ENCODE data around the gene LILRB4.
"Not testable (repeated sequence)": the region's sequence is repeated elsewhere in the genome, so short reads cannot be mapped to it uniquely, and the experiment has no call there.

The LILRB4 gene

GRCh38 chr19:54662730-54663129 is at the start of gene LILRB4:
LILRB4 (plus strand) TSS chr19:54662985; CDS start chr19:54663034, 49 bp downstream.
- DNase-seq: no peak
- in situ Hi-C loops (cut with MboI; ENCODE audit: low pct_unique_long_range_greater_than_20kb, low sequenced_read_pairs): no loop called here

GRCh38 chr19:54614726-54615125 is 48.1 kb upstream of the LILRB4 start:
- DNase-seq: no peak
- in situ Hi-C loops (cut with MboI; ENCODE audit: low pct_unique_long_range_greater_than_20kb, low sequenced_read_pairs): no loop called here

- DNase-seq: no peak
- in situ Hi-C loops (cut with MboI; ENCODE audit: low pct_unique_long_range_greater_than_20kb, low sequenced_read_pairs): no loop called here
These were observed 46.7 kb upstream of the LILRB4 start for GRCh38 chr19:54616057-54616456.

- in situ Hi-C loops (cut with MboI; ENCODE audit: low pct_unique_long_range_greater_than_20kb, low sequenced_read_pairs): no loop called here
- no peak for DNase-seq
These were observed 45.8 kb upstream of the LILRB4 start for GRCh38 chr19:54616821-54617560.

GRCh38 chr19:54620464-54620863 is 42.3 kb upstream of the LILRB4 start:
- in situ Hi-C loops (cut with MboI; ENCODE audit: low pct_unique_long_range_greater_than_20kb, low sequenced_read_pairs): no loop called here
- DNase-seq: no peak

GRCh38 chr19:54622431-54622830 is 40.4 kb upstream of the LILRB4 start:
- in situ Hi-C loops (cut with MboI; ENCODE audit: low pct_unique_long_range_greater_than_20kb, low sequenced_read_pairs): no loop called here
- no peak for DNase-seq

GRCh38 chr19:54624234-54624633 is 38.6 kb upstream of the LILRB4 start:
- in situ Hi-C loops (cut with MboI; ENCODE audit: low pct_unique_long_range_greater_than_20kb, low sequenced_read_pairs); DNase-seq: not testable (repeated sequence)

GRCh38 chr19:54624934-54625730 is 37.7 kb upstream of the LILRB4 start:
- DNase-seq; in situ Hi-C loops (cut with MboI; ENCODE audit: low pct_unique_long_range_greater_than_20kb, low sequenced_read_pairs): not testable (repeated sequence)

- no peak for DNase-seq
- in situ Hi-C loops (cut with MboI; ENCODE audit: low pct_unique_long_range_greater_than_20kb, low sequenced_read_pairs): no loop called here
These were observed 36.0 kb upstream of the LILRB4 start for GRCh38 chr19:54626757-54627156.

- in situ Hi-C loops (cut with MboI; ENCODE audit: low pct_unique_long_range_greater_than_20kb, low sequenced_read_pairs); DNase-seq: not testable (repeated sequence)
These were observed 34.9 kb upstream of the LILRB4 start for GRCh38 chr19:54627912-54628311.

- in situ Hi-C loops (cut with MboI; ENCODE audit: low pct_unique_long_range_greater_than_20kb, low sequenced_read_pairs): not testable (repeated sequence)
- peak; percentile 83 for DNase-seq
These were observed 32.5 kb upstream of the LILRB4 start, which contains the start of gene LILRB1 for GRCh38 chr19:54630262-54630661. LILRB1 (plus strand) TSS chr19:54630484; CDS start chr19:54631074, 590 bp downstream.

- no peak for DNase-seq
- in situ Hi-C loops (cut with MboI; ENCODE audit: low pct_unique_long_range_greater_than_20kb, low sequenced_read_pairs): no loop called here
These were observed 32.0 kb upstream of the LILRB4 start for GRCh38 chr19:54630782-54631181.

- DNase-seq; in situ Hi-C loops (cut with MboI; ENCODE audit: low pct_unique_long_range_greater_than_20kb, low sequenced_read_pairs): not testable (repeated sequence)
These were observed 31.1 kb upstream of the LILRB4 start for GRCh38 chr19:54631489-54632337.

GRCh38 chr19:54632517-54632916 is 30.3 kb upstream of the LILRB4 start:
- in situ Hi-C loops (cut with MboI; ENCODE audit: low pct_unique_long_range_greater_than_20kb, low sequenced_read_pairs); DNase-seq: not testable (repeated sequence)

- no peak for DNase-seq
- in situ Hi-C loops (cut with MboI; ENCODE audit: low pct_unique_long_range_greater_than_20kb, low sequenced_read_pairs): no loop called here
These were observed 29.4 kb upstream of the LILRB4 start for GRCh38 chr19:54633401-54633800.

GRCh38 chr19:54636081-54636480 is 26.7 kb upstream of the LILRB4 start:
- in situ Hi-C loops (cut with MboI; ENCODE audit: low pct_unique_long_range_greater_than_20kb, low sequenced_read_pairs); DNase-seq: not testable (repeated sequence)

GRCh38 chr19:54638683-54639082 is 24.1 kb upstream of the LILRB4 start:
- in situ Hi-C loops (cut with MboI; ENCODE audit: low pct_unique_long_range_greater_than_20kb, low sequenced_read_pairs): no loop called here
- DNase-seq: no peak

- DNase-seq; in situ Hi-C loops (cut with MboI; ENCODE audit: low pct_unique_long_range_greater_than_20kb, low sequenced_read_pairs): not testable (repeated sequence)
These were observed 19.8 kb upstream of the LILRB4 start for GRCh38 chr19:54642953-54643352.

- in situ Hi-C loops (cut with MboI; ENCODE audit: low pct_unique_long_range_greater_than_20kb, low sequenced_read_pairs); DNase-seq: not testable (repeated sequence)
These were observed 19.2 kb upstream of the LILRB4 start for GRCh38 chr19:54643583-54643982.

Measured in KBM-7 (cell line).